ENCODE results near the gene STK4.

DNA sequence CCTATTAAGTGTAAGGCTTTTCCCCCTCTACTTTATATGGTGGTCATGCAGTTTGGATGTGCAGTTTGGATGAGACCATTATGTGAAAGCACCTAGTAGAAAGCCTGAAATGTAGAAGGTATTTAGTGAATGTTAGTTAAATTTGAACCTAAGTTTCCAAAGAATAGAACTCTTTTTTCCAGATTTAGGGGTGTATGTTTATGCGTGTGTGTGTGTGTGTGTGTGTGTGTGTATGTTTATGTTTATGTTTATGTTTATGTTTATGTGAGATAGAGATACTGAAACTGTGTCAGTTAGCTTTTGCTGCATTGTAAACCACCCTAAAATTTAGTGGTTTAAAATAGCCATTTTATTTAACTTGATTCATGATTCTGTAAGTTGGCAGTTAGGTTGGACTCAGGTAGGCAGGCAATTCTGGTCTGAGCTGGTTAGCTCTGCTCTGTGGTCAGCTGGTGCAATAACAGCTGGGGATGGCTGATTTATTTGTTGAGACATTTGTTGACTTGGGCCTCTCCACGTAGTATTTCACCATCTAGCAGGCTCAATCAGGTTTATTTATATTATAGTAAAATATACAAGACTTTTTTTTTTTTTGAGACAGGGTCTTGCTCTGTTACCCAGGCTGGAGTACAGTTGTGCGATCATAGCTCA is 54.0 kb downstream of the STK4 start:
- TF ChIP-seq POLR2AphosphoS5 (IDR thresholded peaks at IDR 0.05; ENCODE audit: low read depth, low read length) (no peak), POLR2A (IDR thresholded peaks at IDR 0.05; ENCODE audit: low read depth, low read length) (no peak), TAF1 (IDR thresholded peaks at IDR 0.05; ENCODE audit: borderline replicate concordance, low read depth, low read length) (no peak)
